Activated T-helper 1 cell treated with anti-CD3 and anti-CD28 coated beads, Interleukin-12 subunit alpha, Interleukin-12 subunit beta, Interleukin-2, Interleukin-4 antibody, amounts not matched to agents 30 ng/mL and 10 ng/mL and 1 ng/mL, durations not matched to agents 14 hours and 24 hours and 36 hours (primary cell): ENCODE measurements around the gene DNAAF9. TPM values are rescaled to one million over a fixed set of nuclear protein-coding genes. Genes with fewer than 3 reads are reported as not detected.
A peak's percentile ranks its signal among the peaks of the same experiment; 100 is the strongest.
"Not testable (repeated sequence)": the region's sequence is repeated elsewhere in the genome, so short reads cannot be mapped to it uniquely, and the experiment has no call there.

Experiments
- DNase-seq: peaks from one replicate; pipeline ENCODE4 v3.0.0; 2021; ENCODE audit warnings: low spot score
- H3K27ac Mint-ChIP-seq: one replicate; pipeline ENCODE4 v1.8.0; 2021; ENCODE audit warnings: mild to moderate bottlenecking, mixed read lengths
- H3K27me3 Mint-ChIP-seq: one replicate; pipeline ENCODE4 v1.8.0; 2022; ENCODE audit warnings: mild to moderate bottlenecking, moderate library complexity, mixed read lengths; ENCODE audit not compliant: insufficient read depth
- H3K36me3 Mint-ChIP-seq: one replicate; pipeline ENCODE4 v1.8.0; 2021; ENCODE audit warnings: low read depth, mixed read lengths
- H3K4me1 Mint-ChIP-seq: one replicate; pipeline ENCODE4 v1.8.0; 2021; ENCODE audit warnings: low read depth, mixed read lengths
- H3K4me3 Mint-ChIP-seq: one replicate; pipeline ENCODE4 v1.8.0; 2021; ENCODE audit warnings: mild to moderate bottlenecking, moderate library complexity, mixed read lengths
- H3K9me3 Mint-ChIP-seq: one replicate; pipeline ENCODE4 v1.8.0; 2021; ENCODE audit warnings: mixed read lengths
- intact Hi-C: fragments of 100-400 bp; cut with micrococcal nuclease; formaldehyde crosslinking; loops from one replicate; pipeline ENCODE4 v1.15.1; 2024
- total RNA-seq: library from RNA; stranded (reverse); gene quantifications from 2 replicates; pipeline ENCODE4 v1.2.3, GENCODE V29; 2022

DNAAF9 gene
- total RNA-seq, 1 donor from 2014 or later: 0.78 TPM

DNA sequence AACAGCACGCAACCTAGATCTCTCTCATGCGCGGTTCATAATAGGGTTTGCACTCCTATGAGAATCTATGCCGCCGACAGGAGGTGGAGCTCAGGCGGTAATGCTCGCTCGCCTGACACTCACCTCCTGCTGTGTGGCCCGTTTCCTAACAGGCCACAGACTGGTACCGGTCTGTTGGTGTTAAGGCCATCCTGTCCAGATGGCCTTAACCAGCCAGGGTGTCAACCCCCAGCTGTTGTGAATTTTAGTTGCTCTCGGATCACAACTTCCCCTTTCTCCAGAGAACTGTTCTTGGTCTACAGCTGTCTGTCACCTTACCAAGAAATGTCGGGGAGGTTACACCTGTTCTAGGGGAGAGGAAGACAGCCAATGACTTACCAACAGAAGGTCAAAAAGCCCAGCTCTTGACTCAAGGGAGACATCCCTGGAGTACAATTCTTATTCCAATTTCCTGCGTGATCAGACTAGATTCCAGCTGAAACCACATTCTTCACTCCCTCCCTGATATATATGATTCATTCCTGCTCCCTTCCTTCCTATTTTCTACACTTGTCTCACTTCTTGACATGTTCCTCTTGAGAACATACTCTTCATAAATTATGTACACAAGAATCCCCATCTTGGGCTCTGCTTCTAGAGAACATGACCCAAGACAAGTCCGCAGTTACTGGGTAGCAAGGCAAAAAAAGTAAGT, 23.1 kb upstream of the DNAAF9 start:
- DNase-seq: no peak
- no peaks in the 10 kb centered on the region for H3K36me3 Mint-ChIP-seq

DNA sequence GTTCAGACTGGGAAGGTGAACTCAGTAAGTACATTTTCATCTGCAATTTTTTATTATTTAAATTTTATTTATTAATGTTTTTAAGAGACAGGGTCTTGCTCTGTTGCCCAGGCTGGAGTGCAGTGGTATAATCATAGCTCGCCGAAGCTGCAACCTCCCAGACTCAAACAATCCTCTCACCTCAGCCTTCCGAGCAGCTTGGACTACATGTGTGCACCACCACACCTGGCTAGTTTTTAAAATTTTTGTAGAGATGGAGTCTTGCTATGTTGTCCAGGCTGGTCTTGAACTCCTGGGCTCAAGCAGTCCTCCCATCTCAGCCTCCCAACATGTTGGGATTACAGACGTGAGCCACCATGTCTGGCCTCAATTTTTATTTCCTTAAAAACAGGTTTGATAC, 19.3 kb upstream of the DNAAF9 start:
- H3K27ac Mint-ChIP-seq, intact Hi-C loops, H3K9me3 Mint-ChIP-seq, DNase-seq, H3K4me1 Mint-ChIP-seq, H3K4me3 Mint-ChIP-seq, H3K36me3 Mint-ChIP-seq: not testable (repeated sequence)
- peaks cover 20% of the 10 kb centered on the region for H3K27me3 Mint-ChIP-seq

More for the DNA sequence above, 23.1 kb upstream of the DNAAF9 start:
- intact Hi-C loops: no loop called here
- no peak overlapping the region for H3K4me3 Mint-ChIP-seq
- H3K27me3 Mint-ChIP-seq: peaks cover 20% of the 10 kb centered on the region
- no peaks in the 10 kb centered on the region for H3K4me1 Mint-ChIP-seq
- no peaks in the 10 kb centered on the region for H3K9me3 Mint-ChIP-seq
- no peak overlapping the region for H3K27ac Mint-ChIP-seq

DNA sequence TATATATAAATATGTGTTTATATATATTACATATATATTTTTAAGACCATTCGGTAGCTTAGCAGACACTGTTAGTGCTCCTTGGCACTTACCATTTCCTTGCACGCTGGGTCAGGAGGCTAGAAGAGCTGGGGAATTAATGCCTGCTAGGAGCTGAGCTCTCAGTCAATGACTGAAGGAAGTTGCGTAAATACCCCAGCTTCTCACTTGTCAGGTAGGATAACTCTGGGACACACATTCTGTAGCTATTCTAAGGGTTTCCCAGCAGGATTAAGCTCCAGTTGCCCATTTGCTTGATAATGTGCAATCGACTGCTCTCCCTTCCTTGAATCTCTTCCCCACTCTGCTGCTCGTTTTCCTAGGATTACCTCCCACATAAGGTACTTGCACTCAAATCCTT, 15.7 kb upstream of the DNAAF9 start:
- H3K9me3 Mint-ChIP-seq: peaks cover 4% of the 10 kb centered on the region
- H3K27ac Mint-ChIP-seq: no peak overlapping the region
- no peak overlapping the region for H3K4me3 Mint-ChIP-seq
- H3K27me3 Mint-ChIP-seq: peaks cover 9% of the 10 kb centered on the region
- intact Hi-C loops: no loop called here
- peaks cover 10% of the 10 kb centered on the region for H3K4me1 Mint-ChIP-seq
- H3K36me3 Mint-ChIP-seq: no peaks in the 10 kb centered on the region
- no peak for DNase-seq

DNA sequence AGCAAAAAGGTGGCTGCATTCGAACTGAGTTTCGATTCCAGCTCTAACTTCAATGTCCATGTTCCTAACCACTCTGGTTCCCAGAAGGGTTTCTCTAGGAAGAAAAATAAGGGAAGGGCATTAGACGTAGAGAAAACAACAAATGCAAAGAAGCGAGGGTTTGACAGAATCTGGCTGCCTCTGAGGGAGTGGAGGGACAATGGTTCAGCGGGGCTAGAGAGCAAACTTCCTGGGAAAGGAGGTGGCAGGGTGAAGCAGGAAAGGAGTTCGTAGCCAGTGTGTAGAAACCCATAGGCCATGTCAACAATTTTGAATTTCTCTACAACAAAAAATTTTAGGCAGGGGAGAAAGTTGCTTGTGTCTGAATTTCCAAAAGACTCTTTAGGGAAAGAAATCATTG, 14.5 kb upstream of the DNAAF9 start:
- no peak for DNase-seq
- peaks cover 6% of the 10 kb centered on the region for H3K27me3 Mint-ChIP-seq
- no peak overlapping the region for H3K4me3 Mint-ChIP-seq
- peaks cover 10% of the 10 kb centered on the region for H3K4me1 Mint-ChIP-seq
- peaks cover 4% of the 10 kb centered on the region for H3K9me3 Mint-ChIP-seq
- no peaks in the 10 kb centered on the region for H3K36me3 Mint-ChIP-seq
- intact Hi-C loops: no loop called here
- peak overlapping the region; percentile 42 for H3K27ac Mint-ChIP-seq

DNA sequence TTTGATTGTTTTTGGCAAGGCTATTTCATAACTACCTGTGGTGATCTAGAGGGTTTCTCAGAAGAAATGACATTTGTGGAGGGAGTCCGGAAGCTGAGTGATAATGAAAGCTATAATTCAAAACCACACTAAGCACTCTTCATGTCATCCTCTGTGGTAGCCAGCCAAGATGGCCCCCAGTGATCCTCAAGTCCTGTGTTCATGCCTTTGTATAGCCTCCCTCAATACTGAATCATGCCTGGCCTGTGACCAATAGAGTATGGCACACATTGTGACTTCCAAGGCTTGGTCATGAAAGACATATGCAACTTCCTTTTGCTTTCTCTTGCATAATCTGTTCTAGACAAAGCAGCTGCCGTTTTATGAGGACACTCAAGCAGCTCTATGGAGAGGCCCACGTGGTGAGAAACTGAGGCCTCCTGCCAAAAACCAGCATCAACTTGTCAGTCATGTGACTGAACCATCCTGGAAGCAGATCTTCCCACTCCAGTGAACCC, 12.8 kb upstream of the DNAAF9 start:
- Mint-ChIP-seq H3K4me3 (peak overlapping the region; percentile 40), H3K9me3 (peaks cover 8% of the 10 kb centered on the region), H3K36me3 (no peaks in the 10 kb centered on the region), H3K27ac (peak overlapping the region; percentile 80), H3K4me1 (peaks cover 10% of the 10 kb centered on the region), H3K27me3 (peaks cover 4% of the 10 kb centered on the region)
- DNase-seq: peak; percentile 62
- intact Hi-C loops: loop anchor here (1.0 kb wide), 4 partner anchors 12 to 434 kb away; no protein-coding TSS in a partner anchor

DNA sequence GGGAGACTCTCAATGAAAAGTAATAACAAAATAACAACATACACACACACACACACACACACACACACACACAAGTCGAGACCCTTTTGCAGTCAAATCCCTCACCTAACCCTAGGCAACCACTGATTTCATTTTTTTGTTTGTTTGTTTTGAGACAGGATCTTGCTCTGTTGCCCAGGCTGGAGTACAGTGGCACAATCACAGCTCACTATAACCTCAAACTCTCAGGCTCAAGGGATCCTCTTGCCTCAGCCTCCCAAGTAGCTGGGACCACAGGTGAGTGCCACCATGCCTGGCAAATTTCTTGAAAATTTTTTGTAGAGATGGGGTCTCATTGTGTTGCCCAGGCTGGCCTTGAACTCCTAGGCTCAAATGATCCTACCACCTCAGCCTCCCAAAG, 10.7 kb upstream of the DNAAF9 start:
- H3K4me3 Mint-ChIP-seq, DNase-seq, intact Hi-C loops, H3K36me3 Mint-ChIP-seq, H3K27ac Mint-ChIP-seq, H3K9me3 Mint-ChIP-seq: not testable (repeated sequence)
- Mint-ChIP-seq H3K27me3 (peaks cover 11% of the 10 kb centered on the region), H3K4me1 (peaks cover 10% of the 10 kb centered on the region)

DNA sequence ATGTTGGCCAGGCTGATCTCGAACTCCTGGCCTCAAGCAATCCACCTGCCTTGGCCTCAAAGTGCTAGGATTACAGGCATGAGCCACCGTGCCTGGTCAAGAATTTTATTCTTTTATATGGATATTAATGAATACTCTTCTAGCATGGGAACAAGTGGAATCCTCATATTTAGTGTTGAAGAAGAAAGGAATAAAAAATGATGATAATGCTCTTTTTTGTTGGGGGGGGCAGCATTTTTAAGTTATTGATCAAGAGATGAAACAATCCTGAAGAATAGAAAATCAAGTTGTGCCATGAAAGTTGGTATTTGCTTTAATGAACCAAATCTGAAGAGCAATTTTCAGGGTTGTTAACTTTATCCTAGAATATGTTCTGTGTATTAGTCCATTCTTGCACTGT, 6.7 kb upstream of the DNAAF9 start:
- no peak for DNase-seq
- Mint-ChIP-seq H3K4me1 (no peaks in the 10 kb centered on the region), H3K36me3 (no peaks in the 10 kb centered on the region), H3K4me3 (no peak overlapping the region), H3K9me3 (peaks cover 5% of the 10 kb centered on the region), H3K27me3 (peaks cover 19% of the 10 kb centered on the region), H3K27ac (no peak overlapping the region)
- intact Hi-C loops: no loop called here

DNA sequence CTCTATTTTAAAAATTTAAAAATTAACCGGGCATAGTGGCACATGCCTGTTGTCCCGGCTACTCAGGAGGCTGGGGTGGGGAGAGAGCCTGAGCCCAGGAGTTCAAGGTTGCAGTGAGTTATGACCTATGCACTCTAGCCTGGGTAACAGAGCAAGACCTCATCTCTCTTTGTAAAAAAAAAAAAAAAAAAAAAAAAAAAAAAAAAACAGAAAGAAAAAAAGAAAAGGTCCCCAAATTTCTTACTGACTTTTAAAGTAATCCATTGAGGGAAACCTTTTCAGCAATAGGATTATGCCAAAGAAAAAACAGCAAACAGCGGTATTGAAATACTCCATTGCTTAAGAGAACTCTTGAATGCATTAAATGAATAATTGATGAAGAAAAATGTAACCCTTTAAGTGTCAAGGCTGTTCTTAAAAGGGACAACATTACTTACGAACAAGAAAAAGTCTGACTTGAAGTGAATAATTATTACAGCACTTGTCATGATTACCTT, 6.0 kb upstream of the DNAAF9 start:
- no peak overlapping the region for H3K4me3 Mint-ChIP-seq
- peaks cover 5% of the 10 kb centered on the region for H3K9me3 Mint-ChIP-seq
- intact Hi-C loops: no loop called here
- H3K4me1 Mint-ChIP-seq: peaks cover 5% of the 10 kb centered on the region
- H3K27me3 Mint-ChIP-seq: peaks cover 17% of the 10 kb centered on the region
- H3K36me3 Mint-ChIP-seq: no peaks in the 10 kb centered on the region
- no peak for DNase-seq
- no peak overlapping the region for H3K27ac Mint-ChIP-seq

DNA sequence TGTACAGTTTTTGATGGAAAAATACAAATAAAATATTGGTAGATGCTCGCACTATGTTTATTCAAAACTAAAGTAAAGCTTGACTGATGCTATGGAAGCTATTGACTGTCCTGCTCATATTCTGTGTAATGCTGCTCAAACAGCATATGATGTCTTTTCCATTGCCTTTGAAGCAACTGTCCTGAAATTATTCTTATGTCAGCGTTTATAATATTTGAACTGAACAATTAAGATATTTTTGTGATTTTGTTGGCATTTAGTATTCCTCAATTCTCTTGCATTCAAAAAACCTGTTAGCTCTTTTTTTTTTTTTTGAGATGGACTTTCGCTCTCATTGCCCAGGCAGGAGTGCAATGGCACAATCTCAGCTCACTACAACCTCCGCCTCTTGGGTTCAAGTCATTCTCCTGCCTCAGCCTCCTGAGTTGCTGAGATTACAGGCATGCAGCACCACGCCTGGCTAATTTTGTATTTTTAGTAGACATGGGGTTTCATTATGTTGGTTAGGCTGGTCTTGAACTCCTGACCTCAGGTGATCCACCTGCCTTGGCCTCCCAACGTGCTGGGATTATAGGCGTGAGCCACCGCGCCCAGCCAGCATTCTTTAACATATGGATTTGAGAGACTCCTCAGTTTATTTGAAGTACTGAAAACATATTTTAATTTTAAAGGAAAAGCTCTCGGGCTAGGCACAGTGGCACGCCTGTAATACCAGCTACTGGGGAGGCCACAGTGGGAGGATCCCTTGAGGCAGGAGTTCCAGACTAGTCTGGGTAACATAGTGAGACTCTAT, 5.3 kb upstream of the DNAAF9 start:
- no peaks in the 10 kb centered on the region for H3K36me3 Mint-ChIP-seq
- no peak overlapping the region for H3K4me3 Mint-ChIP-seq
- H3K27ac Mint-ChIP-seq: no peak overlapping the region
- H3K9me3 Mint-ChIP-seq: peaks cover 5% of the 10 kb centered on the region
- H3K27me3 Mint-ChIP-seq: peaks cover 16% of the 10 kb centered on the region
- H3K4me1 Mint-ChIP-seq: peaks cover 11% of the 10 kb centered on the region
- DNase-seq: no peak
- intact Hi-C loops: no loop called here

DNA sequence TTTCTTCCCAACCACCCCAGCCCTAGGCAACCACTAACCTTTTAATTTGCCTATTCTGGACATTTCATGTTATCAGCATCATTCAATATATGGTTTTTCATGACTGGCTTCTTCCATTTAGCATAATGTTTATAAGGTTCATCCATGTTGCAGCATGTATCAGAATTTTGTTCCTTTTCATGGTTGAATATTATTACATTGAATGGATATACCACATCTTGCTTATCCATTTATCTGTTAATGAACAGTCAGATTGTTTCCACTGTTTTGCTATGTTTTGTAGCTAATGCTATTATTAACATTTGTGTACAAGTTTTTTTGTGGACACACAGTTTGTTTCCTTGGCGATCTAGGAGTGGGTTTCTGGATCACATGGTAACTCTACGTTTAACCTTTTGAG, 3.0 kb upstream of the DNAAF9 start:
- Mint-ChIP-seq H3K36me3 (no peaks in the 10 kb centered on the region), H3K4me1 (peaks cover 26% of the 10 kb centered on the region), H3K9me3 (no peaks in the 10 kb centered on the region), H3K27me3 (peaks cover 27% of the 10 kb centered on the region), H3K4me3 (no peak overlapping the region), H3K27ac (no peak overlapping the region)
- DNase-seq: no peak
- intact Hi-C loops: no loop called here

DNA sequence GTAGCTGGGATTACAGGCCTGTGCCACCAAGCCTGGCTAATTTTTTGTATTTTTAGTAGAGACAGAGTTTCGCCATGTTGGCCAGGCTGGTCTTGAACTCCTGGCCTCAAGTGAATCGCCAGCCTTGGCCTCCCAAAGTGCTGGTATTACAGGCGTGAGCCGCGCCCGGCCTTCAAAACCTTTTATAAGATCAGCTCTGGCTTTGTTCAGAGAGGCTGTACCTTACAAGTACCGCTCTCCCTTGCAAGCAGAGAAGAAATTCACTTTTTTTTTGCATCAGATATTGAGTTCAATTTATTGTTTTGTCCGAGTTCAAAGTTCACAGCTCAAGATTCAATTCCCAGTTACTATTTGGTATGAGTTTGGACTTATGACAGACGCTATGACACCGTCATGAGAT, 1.9 kb upstream of the DNAAF9 start:
- Mint-ChIP-seq H3K4me1 (peaks cover 32% of the 10 kb centered on the region), H3K36me3 (no peaks in the 10 kb centered on the region), H3K27me3 (peaks cover 34% of the 10 kb centered on the region), H3K27ac (no peak overlapping the region), H3K4me3 (peak overlapping the region; percentile 95), H3K9me3 (no peaks in the 10 kb centered on the region)
- intact Hi-C loops: loop anchor here (10.0 kb wide), 1 partner anchor 1745 kb away; no protein-coding TSS in a partner anchor
- no peak for DNase-seq

DNA sequence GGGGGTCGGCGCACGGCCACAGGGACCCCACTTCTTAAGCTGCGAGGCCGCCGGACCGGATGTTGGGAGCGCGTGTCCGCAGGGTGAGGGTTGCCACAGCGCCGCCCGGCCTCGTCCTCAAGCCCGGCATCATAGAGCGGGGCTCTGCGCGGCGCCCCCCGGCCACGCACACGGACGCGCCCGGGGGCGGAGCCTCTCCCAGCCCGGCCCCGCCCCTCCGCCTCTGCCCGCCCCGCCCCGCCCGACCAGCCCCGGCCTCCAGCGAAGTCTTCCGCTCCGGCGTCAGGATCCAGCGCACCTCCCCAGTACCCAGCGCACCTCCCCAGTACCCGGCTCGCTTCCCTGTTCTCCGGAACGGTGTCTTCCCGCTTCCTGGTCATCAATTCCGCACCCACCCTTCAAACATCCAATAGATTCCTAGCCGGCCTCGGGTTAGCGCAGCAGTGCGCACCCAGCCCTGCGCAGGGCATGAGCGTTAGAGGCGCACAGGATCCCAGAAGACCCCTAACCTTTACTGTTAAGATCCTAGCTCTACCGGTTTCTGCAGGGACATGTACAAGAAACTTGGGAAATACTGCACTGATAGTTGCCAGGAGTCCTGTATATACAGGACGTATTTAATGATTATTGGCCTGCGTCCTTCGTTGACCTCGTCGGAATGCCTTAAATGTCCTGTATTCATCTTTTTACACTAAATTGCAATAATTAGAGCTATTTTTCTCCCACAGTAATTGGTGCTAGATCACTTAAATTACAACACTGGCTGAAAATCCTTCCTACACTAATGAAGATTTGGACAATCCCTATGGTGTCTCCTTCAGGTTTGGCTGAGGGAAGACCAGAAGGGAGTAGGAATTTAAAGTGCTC, 535 bp upstream of the DNAAF9 start:
- H3K27ac Mint-ChIP-seq: peak overlapping the region; percentile 93
- peak overlapping the region; percentile 95 for H3K4me3 Mint-ChIP-seq
- peaks cover 26% of the 10 kb centered on the region for H3K27me3 Mint-ChIP-seq
- peak; percentile 63 for DNase-seq
- H3K9me3 Mint-ChIP-seq: no peaks in the 10 kb centered on the region
- intact Hi-C loops: loop anchor here (1.0 to 10.0 kb wide), 5 partner anchors 12 to 1743 kb away; partner anchors contain the start of gene LZTS3
- peaks cover 2% of the 10 kb centered on the region for H3K36me3 Mint-ChIP-seq
- H3K4me1 Mint-ChIP-seq: peaks cover 32% of the 10 kb centered on the region
